ENCODE results near the gene GNG7. TPM values are rescaled to one million over a fixed set of nuclear protein-coding genes. Genes with fewer than 3 reads are reported as not detected.

The GNG7 gene
- total RNA-seq, 2 donors from 2014 or later, result 12.3 to 12.4 TPM

- peak; percentile 77 for DNase-seq
- Mint-ChIP-seq H3K9me3 (peaks cover 6% of the 10 kb centered on the region), H3K27me3 (ENCODE audit: insufficient read depth) (peaks cover 11% of the 10 kb centered on the region), H3K4me1 (peaks cover 14% of the 10 kb centered on the region), H3K36me3 (ENCODE audit: low read depth) (peaks cover 5% of the 10 kb centered on the region), H3K4me3 (peak overlapping the region; percentile 46), H3K27ac (no peak overlapping the region)
- Histone ChIP-seq H3K27me3 (ENCODE audit: control insufficient read depth, insufficient read depth, low read length, poor library complexity, severe bottlenecking) (no peaks in the 10 kb centered on the region), H3K36me3 (ENCODE audit: control insufficient read depth, insufficient read depth, low read length) (no peaks in the 10 kb centered on the region), H3K9ac (ENCODE audit: extremely low read depth, low read length, poor library complexity, severe bottlenecking) (no peak overlapping the region), H3K4me1 (ENCODE audit: control insufficient read depth, insufficient read depth, low read length) (no peaks in the 10 kb centered on the region), H3K9me3 (ENCODE audit: control insufficient read depth, low read length) (no peaks in the 10 kb centered on the region), H3K4me3 (ENCODE audit: low read length) (no peak overlapping the region), H3K27ac (ENCODE audit: low read depth, low read length) (no peak overlapping the region)
- WGBS, 2 experiments (ENCODE audit: insufficient coverage in 1 of 2, insufficient read length in 1 of 2), result 26 to 44% methylated on average over 13 to 17 of the region's 17 CpGs
- TF ChIP-seq, protein P1, sequence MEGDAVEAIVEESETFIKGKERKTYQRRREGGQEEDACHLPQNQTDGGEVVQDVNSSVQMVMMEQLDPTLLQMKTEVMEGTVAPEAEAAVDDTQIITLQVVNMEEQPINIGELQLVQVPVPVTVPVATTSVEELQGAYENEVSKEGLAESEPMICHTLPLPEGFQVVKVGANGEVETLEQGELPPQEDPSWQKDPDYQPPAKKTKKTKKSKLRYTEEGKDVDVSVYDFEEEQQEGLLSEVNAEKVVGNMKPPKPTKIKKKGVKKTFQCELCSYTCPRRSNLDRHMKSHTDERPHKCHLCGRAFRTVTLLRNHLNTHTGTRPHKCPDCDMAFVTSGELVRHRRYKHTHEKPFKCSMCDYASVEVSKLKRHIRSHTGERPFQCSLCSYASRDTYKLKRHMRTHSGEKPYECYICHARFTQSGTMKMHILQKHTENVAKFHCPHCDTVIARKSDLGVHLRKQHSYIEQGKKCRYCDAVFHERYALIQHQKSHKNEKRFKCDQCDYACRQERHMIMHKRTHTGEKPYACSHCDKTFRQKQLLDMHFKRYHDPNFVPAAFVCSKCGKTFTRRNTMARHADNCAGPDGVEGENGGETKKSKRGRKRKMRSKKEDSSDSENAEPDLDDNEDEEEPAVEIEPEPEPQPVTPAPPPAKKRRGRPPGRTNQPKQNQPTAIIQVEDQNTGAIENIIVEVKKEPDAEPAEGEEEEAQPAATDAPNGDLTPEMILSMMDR (conservative IDR thresholded peaks at IDR 0.05), result no peak
These were observed 99.2 kb downstream of the GNG7 start for GRCh38 chr19:2603334-2603733.

- 32 to 49% methylated on average over 7 to 23 of the region's 23 CpGs for WGBS, 2 experiments (ENCODE audit: insufficient coverage in 1 of 2, insufficient read length in 1 of 2)
- peaks cover 11% of the 10 kb centered on the region for H3K27me3 Mint-ChIP-seq (ENCODE audit: insufficient read depth)
- peak overlapping the region; percentile 46 for H3K4me3 Mint-ChIP-seq
- DNase-seq, result peak; percentile 92
- H3K36me3 ChIP-seq (ENCODE audit: control insufficient read depth, insufficient read depth, low read length), result no peaks in the 10 kb centered on the region
- H3K27me3 ChIP-seq (ENCODE audit: control insufficient read depth, insufficient read depth, low read length, poor library complexity, severe bottlenecking), result no peaks in the 10 kb centered on the region
- no peaks in the 10 kb centered on the region for H3K4me1 ChIP-seq (ENCODE audit: control insufficient read depth, insufficient read depth, low read length)
- TF ChIP-seq, protein P1 (conservative IDR thresholded peaks at IDR 0.05), result no peak
- H3K27ac Mint-ChIP-seq, result peak overlapping the region; percentile 41
- H3K9me3 Mint-ChIP-seq, result peaks cover 6% of the 10 kb centered on the region
- peaks cover 5% of the 10 kb centered on the region for H3K36me3 Mint-ChIP-seq (ENCODE audit: low read depth)
- H3K4me3 ChIP-seq (ENCODE audit: low read length), result no peak overlapping the region
- H3K9me3 ChIP-seq (ENCODE audit: control insufficient read depth, low read length), result no peaks in the 10 kb centered on the region
- peaks cover 10% of the 10 kb centered on the region for H3K4me1 Mint-ChIP-seq
- H3K27ac ChIP-seq (ENCODE audit: low read depth, low read length), result no peak overlapping the region
- H3K9ac ChIP-seq (ENCODE audit: extremely low read depth, low read length, poor library complexity, severe bottlenecking), result no peak overlapping the region
These were observed 99.9 kb downstream of the GNG7 start for GRCh38 chr19:2602391-2603181.

GRCh38 chr19:2600914-2601870 is 101.3 kb downstream of the GNG7 start:
- peaks cover 10% of the 10 kb centered on the region for H3K4me1 Mint-ChIP-seq
- H3K9me3 ChIP-seq (ENCODE audit: control insufficient read depth, low read length), result no peaks in the 10 kb centered on the region
- no peak overlapping the region for H3K9ac ChIP-seq (ENCODE audit: extremely low read depth, low read length, poor library complexity, severe bottlenecking)
- peaks cover 5% of the 10 kb centered on the region for H3K36me3 Mint-ChIP-seq (ENCODE audit: low read depth)
- TF ChIP-seq, protein P1 (conservative IDR thresholded peaks at IDR 0.05), result no peak
- no peak overlapping the region for H3K27ac Mint-ChIP-seq
- H3K9me3 Mint-ChIP-seq, result peaks cover 6% of the 10 kb centered on the region
- no peak overlapping the region for H3K4me3 ChIP-seq (ENCODE audit: low read length)
- no peak for DNase-seq
- no peaks in the 10 kb centered on the region for H3K4me1 ChIP-seq (ENCODE audit: control insufficient read depth, insufficient read depth, low read length)
- no peak overlapping the region for H3K4me3 Mint-ChIP-seq
- WGBS, 2 experiments (ENCODE audit: insufficient coverage in 1 of 2, insufficient read length in 1 of 2), result 85 to 91% methylated on average over 15 to 19 of the region's 20 CpGs
- H3K27me3 ChIP-seq (ENCODE audit: control insufficient read depth, insufficient read depth, low read length, poor library complexity, severe bottlenecking), result no peaks in the 10 kb centered on the region
- H3K27ac ChIP-seq (ENCODE audit: low read depth, low read length), result no peak overlapping the region
- peaks cover 11% of the 10 kb centered on the region for H3K27me3 Mint-ChIP-seq (ENCODE audit: insufficient read depth)
- no peaks in the 10 kb centered on the region for H3K36me3 ChIP-seq (ENCODE audit: control insufficient read depth, insufficient read depth, low read length)
